NCI-H1105 (cell line): ENCODE results near the gene YBEY.

Experiments used
- DNase-seq: peaks from one replicate; lab custom pipeline; 2025; lab: John Stamatoyannopoulos, UW

The YBEY gene

DNA sequence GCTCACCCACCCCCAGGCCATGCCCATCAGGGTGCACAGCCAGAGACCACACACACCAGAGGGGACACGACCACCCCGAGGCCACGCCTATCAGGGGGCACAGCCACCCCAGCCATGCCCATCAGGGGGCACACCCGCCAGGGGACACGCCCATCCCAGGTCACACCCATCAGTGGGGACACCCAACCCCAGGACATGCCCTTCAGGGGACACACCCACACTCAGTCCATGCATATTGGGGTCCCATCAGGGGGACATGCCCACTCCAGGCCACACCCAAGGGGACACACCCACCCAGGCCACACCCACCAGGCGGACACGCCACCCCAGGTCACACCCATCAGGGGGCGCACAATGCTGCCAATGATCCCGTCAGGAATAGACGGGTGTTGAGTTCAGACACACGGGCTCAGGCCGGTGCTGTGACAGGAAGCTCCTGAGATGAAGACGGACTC is 21.4 kb upstream of the YBEY start:
- DNase-seq, result no peak

DNA sequence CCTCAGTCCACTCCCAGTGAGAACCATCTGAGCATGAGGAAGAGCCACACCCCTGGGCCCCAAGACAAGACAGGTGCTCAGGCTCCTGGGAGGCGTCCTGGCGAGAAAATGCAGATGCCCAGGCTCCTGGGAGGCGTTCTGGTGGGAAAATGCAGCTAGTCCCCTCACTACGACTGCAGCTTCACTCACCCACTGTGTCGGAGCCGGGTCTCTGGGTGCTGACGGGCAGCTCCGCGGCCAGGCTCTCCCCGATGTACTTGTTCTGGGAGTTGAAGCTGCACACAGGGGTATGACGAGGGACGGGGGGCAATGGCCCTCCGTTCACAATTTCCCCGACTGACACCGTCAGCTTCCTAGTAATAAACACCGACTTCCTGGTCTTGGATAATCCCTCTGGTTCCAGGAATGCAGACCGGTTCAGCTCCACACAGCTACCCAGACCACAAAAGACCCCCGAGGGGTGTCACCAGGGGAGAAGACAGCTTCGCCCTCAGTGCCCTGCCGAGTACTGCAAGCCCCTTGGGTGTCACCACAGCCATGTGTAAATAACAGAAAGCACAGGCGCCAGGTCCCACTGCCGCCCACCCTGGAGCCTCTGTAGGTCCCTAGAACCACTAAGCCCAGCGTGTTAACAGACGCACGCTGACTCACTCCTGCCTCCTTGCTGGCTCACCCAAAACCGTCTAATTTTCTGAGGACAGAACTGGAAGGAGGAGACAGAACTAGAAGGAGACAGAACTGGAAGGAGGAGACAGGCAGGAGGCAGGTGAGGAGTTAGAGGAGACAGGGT is 20.2 kb upstream of the YBEY start:
- no peak for DNase-seq

DNA sequence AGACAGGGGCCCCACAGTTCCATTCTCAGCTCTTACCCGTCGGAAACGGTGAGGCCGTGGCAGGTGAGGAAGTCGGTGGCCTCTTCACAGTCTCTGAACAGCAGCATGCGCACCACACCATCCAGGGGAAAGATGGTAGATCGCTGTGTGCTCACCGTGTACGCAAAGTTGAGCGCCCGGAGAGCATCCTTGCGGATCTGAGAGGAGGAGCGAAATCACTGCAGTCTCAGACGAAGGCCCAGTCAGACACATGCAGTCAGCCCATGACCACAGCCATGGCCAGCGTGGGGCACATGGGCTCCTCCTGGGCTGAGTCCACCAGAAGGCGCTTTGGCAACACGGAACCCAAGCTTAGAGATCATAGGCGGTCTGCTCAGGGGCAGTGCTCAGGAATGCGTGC is 19.2 kb upstream of the YBEY start:
- DNase-seq, result no peak

DNA sequence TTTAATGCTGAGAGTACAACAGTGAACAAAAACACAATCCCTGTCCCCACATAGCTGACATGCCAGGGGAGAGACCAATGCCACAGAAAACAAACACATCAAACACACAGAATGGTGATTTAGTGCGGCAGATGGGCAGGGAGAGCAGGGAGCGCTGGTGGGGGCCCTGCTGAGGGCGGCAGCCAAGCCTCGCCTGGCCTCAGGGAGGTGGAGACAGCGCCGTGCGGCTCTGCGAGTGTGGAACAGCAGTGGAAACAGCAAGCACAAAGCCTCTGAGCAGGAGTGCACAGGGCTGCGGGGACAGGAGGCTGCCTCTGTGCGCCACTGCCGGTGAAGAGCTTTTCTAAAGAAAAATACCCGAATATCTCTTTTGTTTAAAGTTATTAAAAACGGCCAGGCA is 17.8 kb upstream of the YBEY start:
- DNase-seq, result no peak

DNA sequence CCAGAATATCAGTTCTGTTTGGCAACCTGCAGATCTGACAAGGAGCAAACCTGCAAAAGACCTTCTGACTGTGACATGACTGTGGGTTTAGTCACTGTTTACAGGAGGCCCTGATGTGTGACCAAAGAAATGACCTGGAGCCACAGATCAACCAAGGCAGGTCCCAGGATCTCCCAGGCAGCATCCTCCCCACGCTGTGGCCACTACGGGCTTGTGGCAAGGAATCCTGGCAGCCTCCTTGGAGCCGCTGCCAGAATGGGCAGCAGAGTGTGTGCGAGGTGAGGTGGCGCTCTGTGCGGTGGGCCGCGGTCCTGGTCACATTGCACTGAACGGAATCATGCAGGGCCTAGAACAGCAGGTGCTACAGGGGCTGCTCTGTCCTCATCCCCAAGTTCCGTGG is 16.7 kb upstream of the YBEY start:
- DNase-seq, result no peak

DNA sequence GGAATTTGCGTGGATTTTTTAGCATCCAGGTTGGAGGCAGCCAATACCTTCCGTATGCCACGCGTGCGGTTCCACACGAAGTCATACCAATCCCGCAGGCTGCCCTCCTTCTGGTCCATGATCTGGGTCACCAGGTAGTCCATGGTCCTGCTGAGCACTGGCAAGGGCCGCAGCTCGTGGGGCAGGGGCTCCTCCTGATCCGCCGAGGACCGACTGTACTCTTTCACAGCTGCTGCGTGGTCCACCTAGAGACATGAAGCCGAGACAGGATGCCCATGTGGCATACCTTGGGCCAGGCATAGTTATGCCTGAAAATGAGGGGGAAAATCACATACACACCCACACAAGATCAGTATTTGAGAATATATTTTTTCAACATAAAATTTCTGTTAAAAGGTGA is 12.8 kb upstream of the YBEY start:
- DNase-seq, result no peak

DNA sequence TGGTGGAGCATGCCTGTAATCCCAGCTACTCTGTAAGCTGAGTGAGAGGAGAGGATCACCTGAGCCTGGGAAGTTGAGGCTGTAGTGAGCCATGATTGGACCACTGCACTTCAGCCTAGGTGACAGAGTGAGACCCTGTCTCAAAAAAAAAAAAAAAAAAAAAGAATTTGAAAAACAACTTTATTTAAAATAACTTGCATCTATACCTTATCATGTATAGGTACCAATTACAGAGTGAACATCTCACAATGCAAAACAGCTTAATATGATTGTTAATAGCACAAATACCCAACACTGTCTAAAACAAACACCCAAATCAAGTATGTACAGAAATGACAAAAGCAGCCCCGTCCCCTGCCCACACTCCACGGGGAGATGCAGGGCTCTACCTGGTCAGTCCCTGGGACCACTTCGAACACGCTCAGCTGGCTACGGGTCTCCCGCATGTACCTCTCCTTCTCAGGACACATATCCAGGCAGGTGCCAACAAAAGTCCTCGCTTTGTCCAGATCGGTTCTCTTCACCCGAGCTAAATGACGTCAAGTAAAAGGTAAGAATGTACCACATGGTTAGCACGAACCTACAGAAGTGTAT is 11.2 kb upstream of the YBEY start:
- no peak for DNase-seq

DNA sequence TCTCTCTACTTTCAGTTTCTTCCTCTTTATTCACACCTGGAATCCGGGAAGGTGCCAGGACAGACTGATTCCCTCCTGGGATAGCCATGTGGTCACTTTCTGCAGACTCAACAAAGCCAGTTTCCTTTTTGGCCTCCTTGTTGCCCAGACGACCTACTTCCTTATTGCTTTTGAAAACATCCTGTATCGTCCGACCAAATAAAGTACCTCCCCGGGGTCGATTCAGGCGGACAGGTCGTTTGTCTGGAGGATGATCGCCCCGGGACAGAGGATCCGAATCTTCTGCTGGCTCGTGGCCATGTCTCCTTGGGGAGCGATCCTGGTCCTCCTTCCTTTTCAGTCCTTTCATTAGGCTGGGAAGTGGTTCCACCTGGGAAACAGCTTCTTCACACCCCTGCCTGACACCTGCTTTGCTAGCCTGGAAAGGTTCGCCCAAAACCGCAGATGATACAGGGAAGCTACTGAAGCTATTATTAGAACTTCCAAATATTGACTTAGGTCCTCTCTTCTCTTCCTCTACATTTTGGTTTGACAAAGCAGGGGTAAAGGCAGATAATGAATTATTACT is 2.0 kb upstream of the YBEY start:
- no peak for DNase-seq

DNA sequence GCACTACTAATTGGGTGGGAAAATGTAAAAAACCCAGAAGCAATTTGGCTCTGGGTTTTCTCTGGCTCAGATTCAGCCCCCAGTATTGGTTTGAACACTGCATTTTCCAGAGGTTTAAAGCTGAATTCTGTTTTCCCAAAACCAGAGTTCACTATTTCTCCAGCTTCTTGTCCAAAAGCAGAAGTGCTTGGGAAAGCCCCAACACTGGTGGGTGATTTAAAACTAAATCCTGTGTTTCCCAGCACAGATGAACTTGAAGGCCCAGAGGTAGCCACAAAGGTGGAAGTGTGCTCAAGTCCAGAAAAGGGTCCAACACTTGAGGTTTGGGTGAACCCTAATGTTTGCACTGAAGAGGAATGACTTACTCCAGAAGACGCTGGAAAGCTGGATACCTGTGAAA is 1.4 kb upstream of the YBEY start:
- DNase-seq, result no peak

DNA sequence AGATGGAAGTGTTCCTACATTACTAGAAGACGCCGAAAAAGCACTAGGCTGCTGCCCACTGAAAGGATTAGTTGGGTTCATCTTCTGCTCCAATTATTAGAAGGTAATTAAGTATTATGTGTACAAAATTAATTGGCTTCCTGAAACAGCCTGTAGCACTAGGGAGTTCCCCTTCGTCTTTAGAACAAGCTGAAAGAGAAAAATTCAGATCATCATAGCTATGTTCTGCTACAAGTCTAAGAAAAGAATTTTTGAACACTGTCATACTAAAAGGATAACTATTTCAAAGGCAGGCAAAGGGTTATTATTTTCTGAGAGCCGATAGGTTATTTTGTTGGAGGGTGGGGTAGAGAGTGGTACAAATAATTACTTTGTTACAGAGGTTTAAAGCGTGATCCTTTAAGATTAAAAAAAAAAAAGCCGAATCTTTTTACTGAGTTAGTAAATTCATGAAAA is 908 bp upstream of the YBEY start, which contains the start of gene MCM3AP:
Gene MCM3AP (minus strand): TSS at position 406 of the 456 bp plus-strand sequence. CDS start 325 bp downstream, at position 81.
- no peak for DNase-seq

DNA sequence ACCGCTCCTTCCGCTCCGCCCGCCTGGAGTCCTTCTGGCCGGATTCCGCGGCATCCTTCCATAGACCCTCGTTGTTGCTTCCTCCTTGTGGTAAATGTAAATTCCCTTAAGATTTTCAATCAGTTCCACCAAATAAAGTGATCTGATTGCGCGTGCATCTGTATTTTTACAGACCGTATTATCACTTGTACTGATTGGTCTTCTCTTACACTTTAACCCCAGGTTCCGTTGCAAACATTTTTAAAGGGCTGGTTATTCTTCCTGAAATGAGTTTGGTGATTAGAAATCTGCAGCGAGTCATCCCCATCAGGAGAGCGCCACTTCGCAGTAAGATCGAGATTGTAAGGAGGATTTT is 483 bp downstream of the YBEY start:
- no peak for DNase-seq

DNA sequence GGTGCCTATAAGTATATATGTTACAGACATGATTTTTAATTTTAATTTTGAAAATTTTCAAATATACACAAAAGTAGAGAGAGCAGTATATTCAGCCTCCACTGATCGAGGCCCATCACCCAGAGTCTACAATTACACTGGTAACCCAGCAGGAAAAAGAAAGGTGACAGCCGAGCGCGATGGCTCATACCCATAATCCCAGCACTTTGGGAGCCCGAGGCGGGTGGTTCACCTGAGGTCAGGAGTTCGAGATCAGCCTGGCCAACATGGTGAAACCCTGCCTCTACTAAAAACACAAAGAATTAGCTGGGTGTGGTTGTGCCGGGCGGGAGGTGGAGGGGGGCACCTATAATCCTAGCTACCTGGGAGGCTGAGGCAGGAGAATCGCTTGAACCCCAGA is 1.4 kb downstream of the YBEY start:
- no peak for DNase-seq

DNA sequence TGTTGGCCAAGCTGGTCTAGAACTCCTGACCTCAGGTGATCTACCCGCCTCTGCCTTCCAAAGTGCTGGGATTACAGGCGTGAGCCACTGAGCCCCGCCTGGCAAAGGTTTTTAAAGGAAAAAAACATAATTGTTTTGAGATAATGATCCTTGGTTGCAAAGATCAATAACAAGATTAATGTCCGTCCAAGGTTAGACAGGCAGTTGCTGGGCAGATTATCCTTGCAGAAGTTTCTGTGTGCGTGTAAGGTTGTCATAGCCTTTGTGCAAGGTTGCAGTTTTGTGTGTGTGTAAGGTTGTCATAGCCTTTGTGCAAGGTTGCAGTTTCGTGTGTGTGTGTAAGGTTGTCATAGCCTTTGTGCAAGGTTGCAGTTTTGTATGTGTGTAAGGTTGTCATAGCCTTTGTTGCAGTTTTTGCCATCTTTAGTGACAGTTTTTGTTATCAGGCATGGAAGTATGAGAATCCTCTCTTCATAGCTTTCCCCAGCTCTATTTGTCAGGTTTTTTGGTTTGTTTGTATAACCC is 3.6 kb downstream of the YBEY start:
- DNase-seq, result no peak

DNA sequence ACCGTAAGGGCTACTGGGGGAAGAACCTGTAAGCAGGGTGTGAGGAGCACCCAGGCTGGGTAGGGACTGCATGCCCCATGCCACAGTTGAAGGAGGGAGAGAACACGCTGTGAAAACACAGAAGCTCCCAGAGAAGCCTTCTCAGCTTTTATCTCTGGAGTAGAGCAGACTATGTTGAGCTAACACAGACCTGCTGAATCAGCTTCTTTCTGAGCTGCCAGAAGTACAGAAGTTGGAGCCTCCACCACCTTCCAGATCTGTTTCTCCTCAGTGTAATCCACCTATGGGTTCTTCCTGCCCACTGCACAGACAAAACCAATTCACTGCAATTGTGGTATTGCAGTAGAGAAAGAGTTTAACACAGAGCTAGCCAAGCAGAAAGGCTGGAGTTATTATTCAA is 5.4 kb downstream of the YBEY start:
- no peak for DNase-seq

DNA sequence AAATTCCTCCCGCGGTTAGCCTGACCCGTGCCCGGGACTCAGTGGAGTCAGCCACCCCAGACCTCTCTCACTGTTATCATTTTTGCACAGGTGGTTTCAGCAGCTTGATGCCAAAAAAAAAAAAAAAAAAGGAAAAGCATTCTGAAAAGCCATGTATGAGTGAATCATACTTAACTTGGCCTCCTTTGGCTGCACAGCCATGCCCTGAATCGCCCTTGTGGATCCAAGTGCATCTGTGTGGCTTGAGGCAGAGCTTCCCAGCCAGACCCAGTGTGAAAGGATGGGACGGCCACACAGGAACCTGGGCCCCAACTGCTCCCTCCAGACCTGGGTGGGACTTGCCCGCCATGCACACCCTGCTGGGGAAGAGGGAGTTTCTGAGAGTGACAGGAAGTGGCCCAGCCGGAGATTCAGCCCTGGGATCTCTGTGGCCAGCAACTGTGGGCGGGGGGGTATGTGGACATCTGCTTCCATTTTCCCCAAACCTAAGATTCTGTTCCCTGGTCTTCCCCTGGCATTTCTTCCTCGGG is 8.6 kb downstream of the YBEY start:
- no peak for DNase-seq

DNA sequence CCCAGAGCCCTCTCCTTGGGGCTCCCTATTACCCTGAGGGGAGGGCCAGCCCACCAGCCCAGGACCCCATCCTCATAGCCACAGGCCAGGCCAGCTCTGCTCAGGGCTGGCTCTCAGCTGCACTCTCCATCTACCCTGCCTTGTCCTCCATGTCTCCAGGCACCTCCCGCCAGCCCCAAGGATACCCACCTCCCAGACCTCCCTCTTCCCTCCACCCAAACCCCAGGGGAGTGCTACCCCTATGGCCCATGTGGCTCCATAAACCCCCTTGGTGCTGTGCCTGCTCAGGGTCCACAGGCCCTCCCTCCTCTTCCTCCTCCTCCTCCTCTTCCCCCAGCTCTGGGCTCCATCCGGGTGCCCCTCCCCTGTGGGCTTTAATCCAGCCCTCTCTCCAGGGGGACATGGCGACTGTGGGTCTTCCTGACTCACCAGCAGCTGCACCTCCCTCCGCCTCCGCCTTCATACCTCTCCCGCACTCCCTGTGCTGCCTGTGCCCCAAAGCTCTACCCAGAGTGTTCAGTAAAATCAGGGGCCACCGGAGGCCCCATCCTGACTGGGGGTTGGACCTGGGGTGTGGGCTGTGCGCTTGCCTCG is 9.1 kb downstream of the YBEY start:
- no peak for DNase-seq

DNA sequence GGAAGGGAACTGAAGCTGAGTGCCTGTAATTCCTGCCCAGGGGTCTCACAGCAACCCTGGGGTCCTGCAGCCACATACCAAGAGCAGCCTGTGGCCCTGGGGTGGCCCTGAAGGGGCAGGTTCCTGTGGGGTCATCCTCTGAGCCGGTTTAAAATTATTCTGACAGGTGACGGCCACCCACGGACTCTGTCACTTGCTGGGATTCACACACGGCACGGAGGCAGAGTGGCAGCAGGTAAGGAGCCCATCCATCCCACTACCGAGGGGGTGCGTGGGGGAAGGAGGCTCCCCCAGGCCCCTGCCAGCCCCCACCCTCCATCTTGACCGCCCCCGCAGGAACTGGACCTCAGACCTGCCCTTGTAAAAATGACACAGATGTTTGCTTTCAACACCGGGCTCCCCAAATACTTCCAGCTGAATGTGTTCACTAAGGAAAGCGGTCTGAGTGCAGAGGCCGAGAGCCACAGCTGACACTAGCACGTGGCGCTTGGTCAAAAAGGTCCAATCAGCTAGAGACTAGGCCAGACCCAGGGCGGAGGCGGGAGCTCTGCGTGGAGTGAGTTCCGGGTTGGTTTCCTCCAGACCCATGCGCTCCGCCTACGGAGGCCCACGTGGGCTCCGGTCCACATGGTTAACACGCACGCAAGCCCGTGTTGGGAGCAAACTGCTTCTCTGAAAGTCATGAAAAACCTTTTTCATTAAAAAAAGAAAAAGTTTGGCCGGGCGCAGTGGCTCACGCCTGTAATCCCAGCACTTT is 10.0 kb downstream of the YBEY start:
- DNase-seq, result no peak

DNA sequence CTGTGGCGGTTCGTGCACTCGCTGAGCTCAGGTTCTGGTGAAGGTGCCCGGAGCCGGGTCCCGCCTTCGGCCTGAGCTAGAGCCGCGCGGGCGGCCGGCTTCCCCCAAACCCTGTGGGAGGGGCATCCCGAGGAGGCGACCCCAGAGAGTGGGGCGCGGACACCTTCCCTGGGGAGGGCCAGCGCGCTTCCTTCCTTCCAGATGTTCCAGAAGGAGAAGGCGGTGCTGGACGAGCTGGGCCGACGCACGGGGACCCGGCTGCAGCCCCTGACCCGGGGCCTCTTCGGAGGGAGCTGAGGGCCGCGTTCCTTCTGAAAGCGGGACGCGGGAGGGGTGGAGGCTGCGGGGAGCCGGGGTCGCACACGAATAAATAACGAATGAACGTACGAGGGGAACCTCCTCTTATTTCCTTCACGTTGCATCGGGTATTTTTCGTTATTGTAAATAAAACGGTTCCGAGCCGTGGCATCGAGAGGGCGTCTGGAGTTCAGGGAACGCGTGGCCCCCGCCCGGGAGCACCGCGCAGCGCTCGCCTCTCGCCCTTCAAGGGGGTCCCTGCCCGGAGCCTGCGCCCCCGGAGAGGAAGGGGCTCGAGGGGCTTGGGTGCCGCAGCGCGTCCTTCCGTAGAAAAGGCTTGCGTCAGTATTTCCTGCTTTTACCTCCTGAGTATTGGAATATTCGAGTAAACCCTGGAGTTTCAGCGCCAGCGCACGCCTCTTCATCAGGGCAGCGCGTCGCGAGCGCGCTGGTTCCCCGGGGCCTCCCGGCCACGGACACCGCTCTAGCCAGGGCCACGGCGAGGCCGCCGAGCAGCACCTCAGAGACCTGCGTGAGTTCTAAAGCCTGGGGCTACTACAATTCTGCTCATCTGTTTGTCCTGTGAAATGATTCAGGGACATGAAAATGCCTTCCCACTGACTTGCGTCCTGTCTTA is 11.5 kb downstream of the YBEY start:
- DNase-seq, result no peak

DNA sequence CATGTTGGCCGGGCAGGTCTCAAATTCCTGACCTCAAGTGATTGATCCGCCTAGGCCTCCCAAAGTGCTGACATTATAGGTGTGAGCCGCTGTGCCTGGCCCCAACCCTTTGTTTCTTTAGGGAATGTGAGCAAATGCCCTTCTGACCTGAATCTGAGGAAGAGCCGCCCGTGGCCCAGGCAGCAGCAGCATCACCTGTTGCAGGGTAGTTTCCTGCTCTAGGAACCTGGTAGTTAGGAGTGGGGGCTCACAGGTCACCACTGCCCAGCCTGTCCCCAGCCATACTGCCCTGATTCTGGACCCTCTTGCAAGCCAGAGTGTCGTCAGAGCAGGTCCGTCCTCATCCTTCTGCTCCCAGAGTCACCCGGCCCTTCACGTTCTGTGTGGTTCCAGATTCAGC is 13.0 kb downstream of the YBEY start:
- no peak for DNase-seq

DNA sequence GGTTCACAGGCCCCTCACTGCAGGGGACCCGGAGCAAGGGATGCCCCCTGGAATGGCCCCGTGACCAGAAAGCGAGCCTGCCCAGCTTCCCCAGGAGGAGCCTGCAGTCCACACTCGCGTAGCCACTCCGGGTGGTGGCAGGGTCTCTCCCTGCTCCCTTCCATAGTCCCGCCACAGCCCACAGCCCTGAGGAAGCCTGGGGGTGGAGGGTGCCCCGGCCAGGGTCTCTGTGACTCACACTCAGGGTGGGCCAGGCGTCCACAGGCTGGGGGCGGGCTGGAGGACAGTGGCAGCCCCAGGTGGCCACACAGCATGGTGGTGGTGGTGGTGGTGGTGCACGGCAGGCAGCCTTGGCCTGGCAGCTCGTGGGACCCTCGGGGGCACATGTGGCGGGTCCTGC is 15.6 kb downstream of the YBEY start:
- DNase-seq, result no peak

DNA sequence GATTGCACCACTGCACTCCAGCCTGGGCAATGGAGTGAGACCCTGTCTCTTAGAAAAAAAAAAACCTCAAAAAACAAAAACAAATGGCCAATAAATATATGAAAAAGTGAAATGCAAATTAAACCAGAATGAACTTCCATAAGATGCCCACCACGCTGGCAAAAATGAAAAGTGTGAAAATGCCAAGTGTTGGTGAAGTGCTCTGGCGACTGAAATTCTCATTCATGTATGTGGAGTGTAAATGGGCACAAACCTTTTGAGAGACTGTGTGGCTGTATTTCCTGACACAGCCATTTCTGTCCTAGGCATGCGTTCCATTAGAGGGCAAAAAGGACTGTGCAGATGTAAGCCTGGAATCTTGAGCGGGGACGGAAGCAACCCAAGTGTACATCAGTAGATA is 18.3 kb downstream of the YBEY start:
- DNase-seq, result no peak
